Measurements from ENCODE around the gene PPP1R10. TPM values are rescaled to one million over a fixed set of nuclear protein-coding genes. Genes with fewer than 3 reads are reported as not detected.

The PPP1R10 gene
- total RNA-seq, 3 donors from 2014 or later = 17.3 to 51.1 (median 26.5) TPM

- DNase-seq (ENCODE audit: low spot score in 2 of 2) = no peak
- H3K4me3 ChIP-seq = no peak overlapping the region
- H3K9me3 ChIP-seq = no peaks in the 10 kb centered on the region
- no peaks in the 10 kb centered on the region for H3K36me3 ChIP-seq
- peak overlapping the region in 1 of 2 donors; percentile 26 for H3K27ac ChIP-seq
- TF ChIP-seq CTCF (IDR thresholded peaks at IDR 0.05) (no peak), POLR2AphosphoS5 (IDR thresholded peaks at IDR 0.05) (no peak), POLR2A (IDR thresholded peaks at IDR 0.05) (no peak)
- H3K4me1 ChIP-seq = peaks cover 5 to 6% of the 10 kb centered on the region in 2 donors
- intact Hi-C loops (cut with DNase I; ENCODE audit: low total_unique reads) = no loop called here
- H3K27me3 ChIP-seq = no peaks in the 10 kb centered on the region
Measured at GRCh38 chr6:30592287-30592686, 24.8 kb downstream of the PPP1R10 start.

- peak overlapping the region; percentile 23 to 74 for H3K27ac ChIP-seq
- no peak for TF ChIP-seq POLR2A (IDR thresholded peaks at IDR 0.05)
- no peak for TF ChIP-seq POLR2AphosphoS5 (IDR thresholded peaks at IDR 0.05)
- no peak for TF ChIP-seq CTCF (IDR thresholded peaks at IDR 0.05)
- peaks cover 5 to 6% of the 10 kb centered on the region in 2 donors for H3K4me1 ChIP-seq
- H3K36me3 ChIP-seq = peaks cover 7% of the 10 kb centered on the region
- no peak overlapping the region for H3K4me3 ChIP-seq
- H3K9me3 ChIP-seq = no peaks in the 10 kb centered on the region
- DNase-seq (ENCODE audit: low spot score in 2 of 2) = no peak
- no peaks in the 10 kb centered on the region for H3K27me3 ChIP-seq
- intact Hi-C loops (cut with DNase I; ENCODE audit: low total_unique reads) = no loop called here
Measured at GRCh38 chr6:30591008-30591407, 26.0 kb downstream of the PPP1R10 start.

GRCh38 chr6:30590509-30590908, 26.5 kb downstream of the PPP1R10 start:
- TF ChIP-seq CTCF (IDR thresholded peaks at IDR 0.05) (no peak), POLR2AphosphoS5 (IDR thresholded peaks at IDR 0.05) (no peak), POLR2A (IDR thresholded peaks at IDR 0.05) (no peak)
- Histone ChIP-seq H3K4me1 (peaks cover 5 to 6% of the 10 kb centered on the region in 2 donors), H3K27ac (peak overlapping the region; percentile 23 to 74), H3K27me3 (no peaks in the 10 kb centered on the region), H3K9me3 (no peaks in the 10 kb centered on the region), H3K36me3 (peaks cover 12% of the 10 kb centered on the region), H3K4me3 (no peak overlapping the region)
- intact Hi-C loops (cut with DNase I; ENCODE audit: low total_unique reads) = no loop called here
- DNase-seq (ENCODE audit: low spot score in 2 of 2) = no peak

- no peak for TF ChIP-seq CTCF (IDR thresholded peaks at IDR 0.05)
- TF ChIP-seq POLR2AphosphoS5 (IDR thresholded peaks at IDR 0.05) = no peak
- H3K36me3 ChIP-seq = peaks cover 17% of the 10 kb centered on the region
- H3K4me3 ChIP-seq = no peak overlapping the region
- H3K27me3 ChIP-seq = no peaks in the 10 kb centered on the region
- DNase-seq (ENCODE audit: low spot score in 2 of 2) = no peak
- intact Hi-C loops (cut with DNase I; ENCODE audit: low total_unique reads) = no loop called here
- H3K9me3 ChIP-seq = no peaks in the 10 kb centered on the region
- peaks cover 5 to 6% of the 10 kb centered on the region in 2 donors for H3K4me1 ChIP-seq
- H3K27ac ChIP-seq = peak overlapping the region; percentile 8 to 74
Measured at GRCh38 chr6:30589754-30590358, 27.2 kb downstream of the PPP1R10 start.

GRCh38 chr6:30583921-30584320, 33.1 kb downstream of the PPP1R10 start:
- H3K9me3 ChIP-seq = no peaks in the 10 kb centered on the region
- TF ChIP-seq POLR2AphosphoS5 (IDR thresholded peaks at IDR 0.05) = no peak
- TF ChIP-seq CTCF (IDR thresholded peaks at IDR 0.05) = no peak
- no peak for TF ChIP-seq POLR2A (IDR thresholded peaks at IDR 0.05)

More at GRCh38 chr6:30583921-30584320, 33.1 kb downstream of the PPP1R10 start:
- intact Hi-C loops (cut with DNase I; ENCODE audit: low total_unique reads) = no loop called here
- H3K27ac ChIP-seq = no peak overlapping the region
- DNase-seq (ENCODE audit: low spot score in 2 of 2) = no peak
- no peaks in the 10 kb centered on the region for H3K27me3 ChIP-seq
- H3K4me3 ChIP-seq = no peak overlapping the region
- no peaks in the 10 kb centered on the region for H3K4me1 ChIP-seq
- peaks cover 17% of the 10 kb centered on the region for H3K36me3 ChIP-seq

Data from breast epithelium (tissue), 4 donors.